T-helper 2 cell treated with Interferon-gamma antibody and Interleukin-4, amounts not matched to agents 100 ng/mL and 5 ng/mL, for 36 hours (primary cell): ENCODE results near the gene LBX1. TPM values are rescaled to one million over a fixed set of nuclear protein-coding genes. Genes with fewer than 3 reads are reported as not detected.

Experiments
- intact Hi-C: fragments of 100-400 bp; cut with micrococcal nuclease; formaldehyde crosslinking; loops from one replicate; pipeline ENCODE4 v1.15.1; 2023
- total RNA-seq: library from RNA; stranded (reverse); gene quantifications from 2 replicates; pipeline ENCODE4 v1.2.3, GENCODE V29; 2022

LBX1 gene
- total RNA-seq, 1 donor from 2014 or later: not detected

- intact Hi-C loops: loop anchor here (5.0 to 10.0 kb wide), 2 partner anchors 569 to 1692 kb away; partner anchors contain the start of gene NKX2-3
Measured at GRCh38 chr10:101226491-101227428, 2.5 kb downstream of the LBX1 start.

DNA sequence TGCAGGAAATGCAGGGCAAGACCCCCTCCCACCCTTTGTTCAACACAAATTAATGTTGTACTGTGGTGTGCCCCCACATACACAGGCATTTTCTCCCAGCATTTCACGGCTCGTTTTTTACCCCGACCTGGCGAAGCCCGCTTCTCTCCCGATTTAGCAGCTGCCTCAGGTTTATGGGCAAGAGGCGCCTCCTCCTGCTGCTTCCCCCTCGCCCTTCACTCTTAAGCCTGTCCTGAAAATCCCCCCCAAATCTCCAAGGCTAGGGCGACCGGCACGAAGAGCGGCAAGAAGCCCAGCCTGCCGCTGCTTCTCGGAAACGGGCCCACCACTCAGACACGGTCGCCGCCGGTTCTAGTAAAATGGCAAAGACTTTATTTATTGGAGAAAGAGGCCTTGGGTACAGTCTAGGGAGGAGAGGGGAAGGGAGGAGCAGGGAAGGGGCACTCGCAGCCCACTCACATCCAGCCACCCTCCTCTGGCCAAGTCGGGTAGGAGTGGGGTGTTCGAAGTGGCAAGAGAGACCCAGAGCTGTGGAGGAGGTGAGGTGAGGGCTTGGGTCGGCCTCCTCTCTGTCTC lies 3.3 kb downstream of the LBX1 start:
- intact Hi-C loops: loop anchor here (5.0 to 10.0 kb wide), 2 partner anchors 569 to 1691 kb away; partner anchors contain the start of gene NKX2-3

GRCh38 chr10:101224910-101225823 lies 4.1 kb downstream of the LBX1 start:
- intact Hi-C loops: loop anchor here (5.0 to 10.0 kb wide), 2 partner anchors 568 to 1690 kb away; partner anchors contain the start of gene NKX2-3

- intact Hi-C loops: loop anchor here (10.0 kb wide), 1 partner anchor 1689 kb away; the partner anchor contains the start of gene NKX2-3
Measured at GRCh38 chr10:101224060-101224909, 5.0 kb downstream of the LBX1 start.

DNA sequence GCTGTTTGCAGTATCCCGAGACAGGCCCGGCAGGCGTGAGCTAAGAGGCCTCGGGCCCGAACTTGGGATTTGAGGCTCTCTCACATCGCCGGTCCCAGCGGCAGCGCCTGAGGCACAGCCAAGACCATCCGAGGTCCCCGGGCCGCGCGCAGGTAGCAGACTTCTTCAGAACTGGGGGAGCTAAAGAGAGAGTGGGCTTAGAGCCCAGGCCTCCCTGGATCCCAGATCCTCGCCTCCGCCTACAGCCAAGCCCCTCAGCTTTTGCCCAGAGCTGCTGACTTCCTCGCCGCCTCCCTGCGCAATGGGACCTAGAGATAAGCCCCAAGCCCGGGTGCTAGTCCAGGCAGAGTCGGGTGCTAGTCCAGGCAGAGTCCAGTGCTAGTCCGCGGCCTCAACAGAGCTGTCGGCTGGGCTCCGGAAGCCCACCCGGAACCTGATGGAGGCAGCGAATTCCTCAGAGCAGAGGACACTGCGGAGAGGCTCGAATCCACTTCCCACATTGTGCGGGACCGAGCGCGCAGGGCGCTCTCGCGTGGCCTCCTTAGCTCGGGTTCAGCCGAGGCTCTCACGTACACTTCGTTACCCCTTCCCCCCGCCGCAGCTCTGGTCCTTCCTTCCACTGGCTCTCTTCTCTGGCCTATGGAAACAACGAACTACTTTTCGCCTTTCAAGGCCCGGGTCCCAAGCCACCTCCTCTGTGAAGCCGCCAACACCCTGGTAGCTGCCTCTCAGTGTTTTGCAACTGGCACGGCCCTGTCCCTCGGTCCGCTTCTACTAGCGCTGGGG lies 5.8 kb downstream of the LBX1 start:
- intact Hi-C loops: loop anchor here (2.0 to 10.0 kb wide), 2 partner anchors 13 to 1689 kb away; partner anchors contain the start of gene NKX2-3

GRCh38 chr10:101222683-101223273 lies 6.5 kb downstream of the LBX1 start:
- intact Hi-C loops: loop anchor here (2.0 to 10.0 kb wide), 2 partner anchors 14 to 1688 kb away; partner anchors contain the start of gene NKX2-3

GRCh38 chr10:101221963-101222531 lies 7.2 kb downstream of the LBX1 start:
- intact Hi-C loops: loop anchor here (2.0 to 10.0 kb wide), 2 partner anchors 15 to 1687 kb away; partner anchors contain the start of gene NKX2-3

DNA sequence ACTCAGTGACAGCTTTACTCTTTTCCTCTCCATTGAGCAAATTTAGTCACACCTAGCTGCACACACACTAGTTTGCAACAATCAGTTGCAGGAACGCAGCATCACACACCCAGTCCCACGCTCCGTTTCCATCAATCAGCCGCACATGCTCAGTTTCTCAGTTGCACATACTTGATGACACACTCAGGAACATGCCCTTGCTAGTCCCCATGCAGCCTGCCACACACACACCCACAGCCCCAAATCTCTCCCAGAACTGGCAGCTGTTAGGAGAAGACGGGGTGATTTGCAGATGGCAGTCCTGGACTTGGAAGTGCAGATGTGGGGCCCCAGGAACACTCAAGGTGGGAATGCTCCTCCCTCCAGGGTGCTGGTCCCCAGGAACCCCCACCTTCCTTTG lies 7.7 kb downstream of the LBX1 start:
- intact Hi-C loops: loop anchor here (10.0 kb wide), 1 partner anchor 1687 kb away; the partner anchor contains the start of gene NKX2-3

- intact Hi-C loops: loop anchor here (2.0 to 10.0 kb wide), 3 partner anchors 87 to 1685 kb away; partner anchors contain the start of gene NKX2-3
Measured at GRCh38 chr10:101219946-101220451, 9.3 kb downstream of the LBX1 start.

- intact Hi-C loops: loop anchor here (2.0 to 5.0 kb wide), 2 partner anchors 87 to 477 kb away; no protein-coding TSS in a partner anchor
Measured at GRCh38 chr10:101219139-101219945, 9.9 kb downstream of the LBX1 start.

DNA sequence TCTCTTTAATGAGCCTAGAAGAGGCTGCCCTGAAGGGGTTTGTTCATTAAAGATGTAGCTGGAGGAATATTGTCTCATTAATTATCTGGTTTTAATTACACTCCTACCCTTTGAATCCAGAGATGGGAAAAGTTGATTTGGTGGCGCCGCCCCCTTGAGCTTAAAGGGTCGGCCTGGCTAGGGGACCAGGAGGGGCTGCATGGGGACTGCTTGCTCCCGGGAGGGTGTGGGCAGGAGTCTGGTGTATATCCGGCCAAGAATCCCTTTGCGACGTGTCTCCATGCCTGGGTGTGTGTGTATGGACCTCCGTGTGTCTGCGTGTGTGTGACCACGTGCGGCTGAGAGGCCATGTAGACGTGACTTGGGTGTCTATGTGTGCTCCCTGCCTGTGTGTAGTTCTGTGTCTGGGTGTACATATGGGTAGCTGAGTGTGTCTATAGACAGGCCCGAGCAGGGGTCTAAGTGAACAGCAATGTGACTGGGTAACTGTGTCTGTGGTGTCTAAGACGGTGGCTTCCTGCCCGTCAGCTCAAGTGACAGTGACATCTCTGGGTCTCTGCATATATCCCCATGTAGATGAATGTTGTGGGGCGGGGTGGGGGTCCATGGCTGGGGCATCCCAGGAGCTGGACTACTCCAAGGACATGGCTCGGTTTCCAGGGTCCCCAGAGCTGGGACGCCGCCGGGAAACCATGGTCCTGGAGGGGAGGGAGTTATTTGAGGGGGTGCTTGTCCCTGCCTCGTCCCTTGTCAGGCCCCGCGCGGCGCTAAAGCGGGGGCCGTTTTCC lies 10.7 kb downstream of the LBX1 start:
- intact Hi-C loops: loop anchor here (2.0 to 5.0 kb wide), 2 partner anchors 86 to 476 kb away; no protein-coding TSS in a partner anchor

DNA sequence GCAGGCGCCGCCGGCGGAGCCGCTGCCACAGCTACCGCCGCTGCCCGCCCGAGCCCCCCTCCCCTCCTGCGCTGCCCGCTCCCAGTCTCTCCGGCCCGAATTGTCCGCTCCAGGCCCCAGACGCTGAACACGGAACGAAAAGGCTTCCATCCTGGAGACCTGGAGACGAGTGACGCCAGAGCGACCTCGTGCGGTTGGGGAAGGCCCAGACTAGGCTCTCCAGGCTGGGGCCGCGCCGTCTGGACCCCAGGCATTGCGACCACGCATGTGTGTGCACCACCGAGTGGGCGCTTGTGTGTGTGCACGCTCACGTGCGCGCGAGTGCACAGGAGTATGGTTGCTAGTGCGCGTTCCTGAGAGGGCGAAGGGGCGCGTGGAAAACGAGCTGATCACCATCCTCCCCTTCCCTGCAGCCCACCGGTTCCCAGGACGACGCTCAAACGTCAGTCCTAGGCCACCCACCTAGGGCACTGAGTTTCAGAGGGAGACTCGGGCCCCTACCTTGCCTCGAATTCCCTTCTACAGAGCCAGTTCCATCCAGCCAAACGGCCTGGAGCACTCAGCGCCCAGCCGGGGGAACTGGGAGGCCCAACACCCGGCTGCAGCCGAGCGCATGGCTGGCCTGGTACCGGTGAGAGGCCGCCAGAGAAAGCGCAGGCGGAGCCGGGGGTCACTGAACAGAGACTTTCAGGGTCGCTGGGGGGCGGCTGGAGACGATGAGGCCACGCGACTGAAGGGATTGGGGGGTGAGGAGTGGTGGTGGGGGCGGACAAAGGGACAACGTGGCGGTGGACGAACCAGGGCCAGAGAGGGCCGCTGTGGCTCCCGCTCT lies 11.6 kb downstream of the LBX1 start:
- intact Hi-C loops: loop anchor here (2.0 to 5.0 kb wide), 2 partner anchors 85 to 475 kb away; no protein-coding TSS in a partner anchor

- intact Hi-C loops: loop anchor here (5.0 kb wide), 1 partner anchor 475 kb away; no protein-coding TSS in a partner anchor
Measured at GRCh38 chr10:101217044-101217425, 12.2 kb downstream of the LBX1 start.

DNA sequence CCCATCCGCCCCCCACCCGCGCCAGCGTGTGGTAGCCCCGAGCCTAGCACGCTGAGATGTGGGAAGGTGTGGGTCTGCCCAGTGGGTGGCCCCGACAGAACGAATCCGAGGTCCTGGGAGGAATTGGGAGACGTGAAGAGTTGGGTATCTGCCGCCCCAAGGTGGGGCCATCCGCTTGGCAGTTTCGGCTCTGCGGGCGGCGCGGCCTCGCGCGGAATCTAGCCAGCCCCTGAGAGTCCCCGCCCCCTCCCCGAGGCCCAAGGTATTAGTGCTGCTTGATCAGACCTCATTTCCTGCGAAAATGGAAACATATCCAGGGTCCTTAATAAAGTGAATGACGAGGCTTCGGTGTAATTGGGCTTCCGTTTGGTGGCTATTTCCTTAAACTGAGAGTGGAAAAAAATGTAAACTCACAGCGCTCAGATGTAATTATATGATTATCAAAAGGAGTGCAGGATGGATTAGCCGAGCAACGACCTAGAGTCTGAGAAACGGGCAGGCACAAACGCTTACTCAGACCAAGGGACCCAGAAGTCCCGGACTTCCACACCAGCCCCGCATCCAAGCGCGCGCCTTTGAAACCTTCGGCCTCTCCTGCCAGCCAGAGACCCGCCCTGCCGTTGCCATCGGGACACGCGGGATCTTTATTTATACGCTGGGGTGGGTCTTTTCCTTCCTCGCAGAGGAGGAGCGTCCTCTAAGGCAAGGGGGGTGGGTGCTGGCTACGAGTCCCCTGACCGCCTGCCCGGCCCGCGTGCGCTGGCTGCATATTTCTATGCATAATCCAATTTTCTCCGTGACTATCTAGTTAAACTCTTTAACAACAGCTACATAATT lies 12.8 kb downstream of the LBX1 start:
- intact Hi-C loops: loop anchor here (1.0 to 5.0 kb wide), 2 partner anchors 12 to 474 kb away; no protein-coding TSS in a partner anchor
